ENCODE results near the gene OR2V1.
"Not testable (repeated sequence)": the region's sequence is repeated elsewhere in the genome, so short reads cannot be mapped to it uniquely, and the experiment has no call there.

Gene OR2V1

GRCh38 chr5:181168595-181169118, 37.7 kb upstream of the OR2V1 start:
- Histone ChIP-seq H3K27ac (ENCODE audit: low read depth, low read length) (no peak overlapping the region), H3K4me1 (ENCODE audit: control insufficient read depth, insufficient read depth, low read length, unreplicated experiment) (peaks cover 15% of the 10 kb centered on the region), H3K36me3 (ENCODE audit: insufficient read depth, low read length) (no peaks in the 10 kb centered on the region), H3K4me3 (ENCODE audit: low read depth, low read length) (0 out of 2 replicates have a peak overlapping the region, but pooled peaks have one; percentile 20), H2AFZ (ENCODE audit: low read length, unreplicated experiment) (no peak overlapping the region), H3K27me3 (ENCODE audit: insufficient read depth, low read length) (peaks cover 12% of the 10 kb centered on the region; the same call in 1 of the 2 replicates), H3K79me2 (ENCODE audit: control insufficient read depth, insufficient read depth, low read length, unreplicated experiment) (no peaks in the 10 kb centered on the region)

GRCh38 chr5:181167814-181168488, 37.0 kb upstream of the OR2V1 start:
- H3K36me3 ChIP-seq (ENCODE audit: insufficient read depth, low read length), result no peaks in the 10 kb centered on the region
- no peak overlapping the region for H3K27ac ChIP-seq (ENCODE audit: low read depth, low read length)
- peaks cover 12% of the 10 kb centered on the region; the same call in 1 of the 2 replicates for H3K27me3 ChIP-seq (ENCODE audit: insufficient read depth, low read length)
- H3K79me2 ChIP-seq (ENCODE audit: control insufficient read depth, insufficient read depth, low read length, unreplicated experiment), result no peaks in the 10 kb centered on the region
- H3K4me1 ChIP-seq (ENCODE audit: control insufficient read depth, insufficient read depth, low read length, unreplicated experiment), result peaks cover 15% of the 10 kb centered on the region
- H3K4me3 ChIP-seq (ENCODE audit: low read depth, low read length), result no peak overlapping the region
- H2AFZ ChIP-seq (ENCODE audit: low read length, unreplicated experiment), result no peak overlapping the region

- Histone ChIP-seq H2AFZ (ENCODE audit: low read length, unreplicated experiment) (no peak overlapping the region), H3K36me3 (ENCODE audit: insufficient read depth, low read length) (no peaks in the 10 kb centered on the region), H3K4me3 (ENCODE audit: low read depth, low read length) (no peak overlapping the region), H3K4me1 (ENCODE audit: control insufficient read depth, insufficient read depth, low read length, unreplicated experiment) (peaks cover 15% of the 10 kb centered on the region), H3K27ac (ENCODE audit: low read depth, low read length) (no peak overlapping the region), H3K27me3 (ENCODE audit: insufficient read depth, low read length) (peaks cover 7% of the 10 kb centered on the region; the same call in 1 of the 2 replicates), H3K79me2 (ENCODE audit: control insufficient read depth, insufficient read depth, low read length, unreplicated experiment) (no peaks in the 10 kb centered on the region)
These were observed 36.1 kb upstream of the OR2V1 start for GRCh38 chr5:181166812-181167733.

- Histone ChIP-seq H3K27ac (ENCODE audit: low read depth, low read length) (no peak overlapping the region), H3K36me3 (ENCODE audit: insufficient read depth, low read length) (no peaks in the 10 kb centered on the region), H2AFZ (ENCODE audit: low read length, unreplicated experiment) (no peak overlapping the region), H3K4me3 (ENCODE audit: low read depth, low read length) (no peak overlapping the region; the same call in 1 of the 2 replicates), H3K27me3 (ENCODE audit: insufficient read depth, low read length) (peaks cover 3% of the 10 kb centered on the region; the same call in 1 of the 2 replicates), H3K4me1 (ENCODE audit: control insufficient read depth, insufficient read depth, low read length, unreplicated experiment) (peaks cover 11% of the 10 kb centered on the region), H3K79me2 (ENCODE audit: control insufficient read depth, insufficient read depth, low read length, unreplicated experiment) (no peaks in the 10 kb centered on the region)
These were observed 33.3 kb upstream of the OR2V1 start for GRCh38 chr5:181164076-181164952.

GRCh38 chr5:181163487-181164075, 32.6 kb upstream of the OR2V1 start:
- Histone ChIP-seq H2AFZ (ENCODE audit: low read length, unreplicated experiment) (no peak overlapping the region), H3K27me3 (ENCODE audit: insufficient read depth, low read length) (peaks cover 2% of the 10 kb centered on the region; the same call in 1 of the 2 replicates), H3K79me2 (ENCODE audit: control insufficient read depth, insufficient read depth, low read length, unreplicated experiment) (no peaks in the 10 kb centered on the region), H3K4me3 (ENCODE audit: low read depth, low read length) (no peak overlapping the region), H3K4me1 (ENCODE audit: control insufficient read depth, insufficient read depth, low read length, unreplicated experiment) (peaks cover 11% of the 10 kb centered on the region), H3K36me3 (ENCODE audit: insufficient read depth, low read length) (no peaks in the 10 kb centered on the region), H3K27ac (ENCODE audit: low read depth, low read length) (no peak overlapping the region)

GRCh38 chr5:181161534-181162175, 30.7 kb upstream of the OR2V1 start:
- Histone ChIP-seq H3K27ac (ENCODE audit: low read depth, low read length) (peak overlapping the region; percentile 86), H3K4me1 (ENCODE audit: control insufficient read depth, insufficient read depth, low read length, unreplicated experiment) (peaks cover 11% of the 10 kb centered on the region), H3K36me3 (ENCODE audit: insufficient read depth, low read length) (no peaks in the 10 kb centered on the region), H3K79me2 (ENCODE audit: control insufficient read depth, insufficient read depth, low read length, unreplicated experiment) (no peaks in the 10 kb centered on the region), H3K27me3 (ENCODE audit: insufficient read depth, low read length) (peaks cover 15% of the 10 kb centered on the region), H3K4me3 (ENCODE audit: low read depth, low read length) (peak overlapping the region; percentile 75), H2AFZ (ENCODE audit: low read length, unreplicated experiment) (peak overlapping the region; percentile 99)

GRCh38 chr5:181160755-181161533, 30.0 kb upstream of the OR2V1 start:
- not testable (repeated sequence) for H3K79me2 ChIP-seq (ENCODE audit: control insufficient read depth, insufficient read depth, low read length, unreplicated experiment); H3K36me3 ChIP-seq (ENCODE audit: insufficient read depth, low read length)
- Histone ChIP-seq H3K27me3 (ENCODE audit: insufficient read depth, low read length) (peaks cover 22% of the 10 kb centered on the region), H3K4me3 (ENCODE audit: low read depth, low read length) (peak overlapping the region; percentile 75), H2AFZ (ENCODE audit: low read length, unreplicated experiment) (peak overlapping the region; percentile 99), H3K4me1 (ENCODE audit: control insufficient read depth, insufficient read depth, low read length, unreplicated experiment) (peaks cover 11% of the 10 kb centered on the region), H3K27ac (ENCODE audit: low read depth, low read length) (peak overlapping the region; percentile 86)

- Histone ChIP-seq H3K4me3 (ENCODE audit: low read depth, low read length) (peak overlapping the region; percentile 65), H2AFZ (ENCODE audit: low read length, unreplicated experiment) (peak overlapping the region; percentile 74), H3K4me1 (ENCODE audit: control insufficient read depth, insufficient read depth, low read length, unreplicated experiment) (peaks cover 11% of the 10 kb centered on the region), H3K27me3 (ENCODE audit: insufficient read depth, low read length) (peaks cover 29% of the 10 kb centered on the region), H3K27ac (ENCODE audit: low read depth, low read length) (peak overlapping the region; percentile 80), H3K36me3 (ENCODE audit: insufficient read depth, low read length) (no peaks in the 10 kb centered on the region), H3K79me2 (ENCODE audit: control insufficient read depth, insufficient read depth, low read length, unreplicated experiment) (no peaks in the 10 kb centered on the region)
These were observed 29.3 kb upstream of the OR2V1 start for GRCh38 chr5:181160152-181160754.
